Liver (tissue), 3 donors: Measurements from ENCODE around the gene MTHFSD.

Experiments used
- EGR1 ChIP-seq, 2 donors: IDR thresholded peaks; 2 replicates each; pipeline ENCODE4 v1.6.1; 2016 to 2018; ENCODE audit warnings: antibody characterized with exemption in 2 of 2, low read depth in 2 of 2
- RAD21 ChIP-seq, 2 donors: IDR thresholded peaks; 2 replicates each; pipeline ENCODE4 v1.6.1; 2016; ENCODE audit warnings: antibody characterized with exemption in 2 of 2, mild to moderate bottlenecking in 2 of 2
- TF ChIP-seq, protein P1 (sequence below): IDR thresholded peaks from 2 replicates; pipeline ENCODE4 v1.6.1; 2016; ENCODE audit warnings: antibody characterized with exemption
- TF ChIP-seq, protein P2 (sequence below): IDR thresholded peaks from 2 replicates; pipeline ENCODE4 v1.6.1; 2016; ENCODE audit warnings: antibody characterized with exemption, mild to moderate bottlenecking
- TF ChIP-seq, protein P3 (sequence below): fragments of 150-350 bp; IDR thresholded peaks from 2 replicates; pipeline ENCODE4 v1.5.1; 2017; ENCODE audit warnings: improper control_type of control experiment, low read depth, low read length; ENCODE audit not compliant: missing input control
- donor health status: healthy.
- donor health status: healthy.

DNA sequence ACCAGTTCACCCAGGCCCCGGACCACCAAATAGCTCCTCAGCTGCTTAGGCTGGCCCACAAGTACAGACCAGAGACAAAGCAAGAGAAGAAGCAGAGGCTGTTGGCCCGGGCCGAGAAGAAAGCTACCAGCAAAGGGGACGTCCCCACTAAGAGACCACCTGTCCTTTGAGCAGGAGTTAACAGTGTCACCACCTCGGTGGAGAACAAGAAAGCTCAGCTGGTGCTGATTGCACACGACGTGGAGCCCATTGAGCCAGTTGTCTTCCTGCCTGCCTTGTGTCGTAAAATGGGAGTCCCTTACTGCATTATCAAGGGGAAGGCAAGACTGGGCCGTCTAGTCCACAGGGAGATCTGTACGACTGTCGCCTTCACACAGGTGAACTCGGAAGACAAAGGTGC is 29.3 kb downstream of the MTHFSD start:
- TF ChIP-seq RAD21 (IDR thresholded peaks at IDR 0.05) = no peak
- TF ChIP-seq, protein P1, sequence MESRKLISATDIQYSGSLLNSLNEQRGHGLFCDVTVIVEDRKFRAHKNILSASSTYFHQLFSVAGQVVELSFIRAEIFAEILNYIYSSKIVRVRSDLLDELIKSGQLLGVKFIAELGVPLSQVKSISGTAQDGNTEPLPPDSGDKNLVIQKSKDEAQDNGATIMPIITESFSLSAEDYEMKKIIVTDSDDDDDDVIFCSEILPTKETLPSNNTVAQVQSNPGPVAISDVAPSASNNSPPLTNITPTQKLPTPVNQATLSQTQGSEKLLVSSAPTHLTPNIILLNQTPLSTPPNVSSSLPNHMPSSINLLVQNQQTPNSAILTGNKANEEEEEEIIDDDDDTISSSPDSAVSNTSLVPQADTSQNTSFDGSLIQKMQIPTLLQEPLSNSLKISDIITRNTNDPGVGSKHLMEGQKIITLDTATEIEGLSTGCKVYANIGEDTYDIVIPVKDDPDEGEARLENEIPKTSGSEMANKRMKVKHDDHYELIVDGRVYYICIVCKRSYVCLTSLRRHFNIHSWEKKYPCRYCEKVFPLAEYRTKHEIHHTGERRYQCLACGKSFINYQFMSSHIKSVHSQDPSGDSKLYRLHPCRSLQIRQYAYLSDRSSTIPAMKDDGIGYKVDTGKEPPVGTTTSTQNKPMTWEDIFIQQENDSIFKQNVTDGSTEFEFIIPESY = no peak
- TF ChIP-seq, protein P2, sequence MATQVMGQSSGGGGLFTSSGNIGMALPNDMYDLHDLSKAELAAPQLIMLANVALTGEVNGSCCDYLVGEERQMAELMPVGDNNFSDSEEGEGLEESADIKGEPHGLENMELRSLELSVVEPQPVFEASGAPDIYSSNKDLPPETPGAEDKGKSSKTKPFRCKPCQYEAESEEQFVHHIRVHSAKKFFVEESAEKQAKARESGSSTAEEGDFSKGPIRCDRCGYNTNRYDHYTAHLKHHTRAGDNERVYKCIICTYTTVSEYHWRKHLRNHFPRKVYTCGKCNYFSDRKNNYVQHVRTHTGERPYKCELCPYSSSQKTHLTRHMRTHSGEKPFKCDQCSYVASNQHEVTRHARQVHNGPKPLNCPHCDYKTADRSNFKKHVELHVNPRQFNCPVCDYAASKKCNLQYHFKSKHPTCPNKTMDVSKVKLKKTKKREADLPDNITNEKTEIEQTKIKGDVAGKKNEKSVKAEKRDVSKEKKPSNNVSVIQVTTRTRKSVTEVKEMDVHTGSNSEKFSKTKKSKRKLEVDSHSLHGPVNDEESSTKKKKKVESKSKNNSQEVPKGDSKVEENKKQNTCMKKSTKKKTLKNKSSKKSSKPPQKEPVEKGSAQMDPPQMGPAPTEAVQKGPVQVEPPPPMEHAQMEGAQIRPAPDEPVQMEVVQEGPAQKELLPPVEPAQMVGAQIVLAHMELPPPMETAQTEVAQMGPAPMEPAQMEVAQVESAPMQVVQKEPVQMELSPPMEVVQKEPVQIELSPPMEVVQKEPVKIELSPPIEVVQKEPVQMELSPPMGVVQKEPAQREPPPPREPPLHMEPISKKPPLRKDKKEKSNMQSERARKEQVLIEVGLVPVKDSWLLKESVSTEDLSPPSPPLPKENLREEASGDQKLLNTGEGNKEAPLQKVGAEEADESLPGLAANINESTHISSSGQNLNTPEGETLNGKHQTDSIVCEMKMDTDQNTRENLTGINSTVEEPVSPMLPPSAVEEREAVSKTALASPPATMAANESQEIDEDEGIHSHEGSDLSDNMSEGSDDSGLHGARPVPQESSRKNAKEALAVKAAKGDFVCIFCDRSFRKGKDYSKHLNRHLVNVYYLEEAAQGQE = no peak
- TF ChIP-seq, protein P3, sequence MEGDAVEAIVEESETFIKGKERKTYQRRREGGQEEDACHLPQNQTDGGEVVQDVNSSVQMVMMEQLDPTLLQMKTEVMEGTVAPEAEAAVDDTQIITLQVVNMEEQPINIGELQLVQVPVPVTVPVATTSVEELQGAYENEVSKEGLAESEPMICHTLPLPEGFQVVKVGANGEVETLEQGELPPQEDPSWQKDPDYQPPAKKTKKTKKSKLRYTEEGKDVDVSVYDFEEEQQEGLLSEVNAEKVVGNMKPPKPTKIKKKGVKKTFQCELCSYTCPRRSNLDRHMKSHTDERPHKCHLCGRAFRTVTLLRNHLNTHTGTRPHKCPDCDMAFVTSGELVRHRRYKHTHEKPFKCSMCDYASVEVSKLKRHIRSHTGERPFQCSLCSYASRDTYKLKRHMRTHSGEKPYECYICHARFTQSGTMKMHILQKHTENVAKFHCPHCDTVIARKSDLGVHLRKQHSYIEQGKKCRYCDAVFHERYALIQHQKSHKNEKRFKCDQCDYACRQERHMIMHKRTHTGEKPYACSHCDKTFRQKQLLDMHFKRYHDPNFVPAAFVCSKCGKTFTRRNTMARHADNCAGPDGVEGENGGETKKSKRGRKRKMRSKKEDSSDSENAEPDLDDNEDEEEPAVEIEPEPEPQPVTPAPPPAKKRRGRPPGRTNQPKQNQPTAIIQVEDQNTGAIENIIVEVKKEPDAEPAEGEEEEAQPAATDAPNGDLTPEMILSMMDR = no peak
- TF ChIP-seq EGR1 (IDR thresholded peaks at IDR 0.05; ENCODE audit: low read depth in 2 of 2) = no peak
